ENCODE results near the gene PIAS4. TPM values are rescaled to one million over a fixed set of nuclear protein-coding genes. Genes with fewer than 3 reads are reported as not detected.
A peak's percentile ranks its signal among the peaks of the same experiment; 100 is the strongest.

The PIAS4 gene
- total RNA-seq, 2 experiments from 2014 or later = 22.5 to 24.4 TPM

GRCh38 chr19:3979674-3980352, 27.7 kb upstream of the PIAS4 start:
- H3K4me3 Mint-ChIP-seq = no peak overlapping the region
- CTCF ChIA-PET = interaction anchor here (1.2 kb wide), 1 partner anchor 8 kb away, joined by 3 read pairs; no protein-coding TSS in a partner anchor
- peaks cover 36% of the 10 kb centered on the region for H3K4me1 Mint-ChIP-seq (ENCODE audit: low read depth)
- H3K9me3 Mint-ChIP-seq = no peaks in the 10 kb centered on the region
- no peak for DNase-seq
- no peak overlapping the region for H3K27ac Mint-ChIP-seq
- peaks cover 84% of the 10 kb centered on the region for H3K36me3 Mint-ChIP-seq
- POLR2A ChIA-PET = interaction anchor here (1.8 kb wide), 1 partner anchor 8 kb away, joined by 9 read pairs; the partner anchor contains the start of gene DAPK3
- intact Hi-C loops (cut with micrococcal nuclease) = no loop called here
- H3K27me3 Mint-ChIP-seq = no peaks in the 10 kb centered on the region

GRCh38 chr19:3980353-3981251, 26.9 kb upstream of the PIAS4 start:
- DNase-seq = no peak
- Mint-ChIP-seq H3K36me3 (peaks cover 89% of the 10 kb centered on the region), H3K27ac (no peak overlapping the region), H3K27me3 (no peaks in the 10 kb centered on the region), H3K4me3 (no peak overlapping the region), H3K9me3 (no peaks in the 10 kb centered on the region), H3K4me1 (ENCODE audit: low read depth) (peaks cover 36% of the 10 kb centered on the region)
- ChIA-PET CTCF (no interaction called here), POLR2A (interaction anchor here (0.8 to 1.8 kb wide), 2 partner anchors 9 to 17 kb away, joined by 3 to 9 read pairs; partner anchors contain the start of gene DAPK3)
- intact Hi-C loops (cut with micrococcal nuclease) = no loop called here

DNA sequence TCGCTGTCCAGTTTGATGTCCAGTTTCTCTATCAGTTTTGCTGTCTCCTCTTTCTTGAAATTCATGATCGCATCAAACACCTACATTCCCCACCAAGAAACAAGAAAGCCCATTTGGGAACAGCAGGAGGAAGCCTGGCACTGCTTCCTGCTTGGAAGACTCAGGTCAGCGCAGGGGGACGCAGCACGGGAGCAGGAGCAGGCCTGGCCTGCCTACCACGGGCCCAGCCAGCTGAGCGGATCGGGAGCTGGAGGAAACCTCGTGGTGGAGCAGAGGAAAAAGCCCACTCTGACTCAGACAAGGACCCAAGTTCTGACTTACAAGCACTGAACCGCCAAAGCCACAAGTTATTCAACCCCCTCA, 26.2 kb upstream of the PIAS4 start:
- DNase-seq = no peak
- Mint-ChIP-seq H3K4me1 (ENCODE audit: low read depth) (peaks cover 38% of the 10 kb centered on the region), H3K27me3 (no peaks in the 10 kb centered on the region), H3K36me3 (peaks cover 81% of the 10 kb centered on the region), H3K9me3 (no peaks in the 10 kb centered on the region), H3K27ac (peak overlapping the region; percentile 54), H3K4me3 (no peak overlapping the region)
- POLR2A ChIA-PET = interaction anchor here (0.8 to 5.2 kb wide), 2 partner anchors 10 to 16 kb away, joined by 3 to 51 read pairs; partner anchors contain the start of gene DAPK3
- CTCF ChIA-PET = no interaction called here
- intact Hi-C loops (cut with micrococcal nuclease) = no loop called here

DNA sequence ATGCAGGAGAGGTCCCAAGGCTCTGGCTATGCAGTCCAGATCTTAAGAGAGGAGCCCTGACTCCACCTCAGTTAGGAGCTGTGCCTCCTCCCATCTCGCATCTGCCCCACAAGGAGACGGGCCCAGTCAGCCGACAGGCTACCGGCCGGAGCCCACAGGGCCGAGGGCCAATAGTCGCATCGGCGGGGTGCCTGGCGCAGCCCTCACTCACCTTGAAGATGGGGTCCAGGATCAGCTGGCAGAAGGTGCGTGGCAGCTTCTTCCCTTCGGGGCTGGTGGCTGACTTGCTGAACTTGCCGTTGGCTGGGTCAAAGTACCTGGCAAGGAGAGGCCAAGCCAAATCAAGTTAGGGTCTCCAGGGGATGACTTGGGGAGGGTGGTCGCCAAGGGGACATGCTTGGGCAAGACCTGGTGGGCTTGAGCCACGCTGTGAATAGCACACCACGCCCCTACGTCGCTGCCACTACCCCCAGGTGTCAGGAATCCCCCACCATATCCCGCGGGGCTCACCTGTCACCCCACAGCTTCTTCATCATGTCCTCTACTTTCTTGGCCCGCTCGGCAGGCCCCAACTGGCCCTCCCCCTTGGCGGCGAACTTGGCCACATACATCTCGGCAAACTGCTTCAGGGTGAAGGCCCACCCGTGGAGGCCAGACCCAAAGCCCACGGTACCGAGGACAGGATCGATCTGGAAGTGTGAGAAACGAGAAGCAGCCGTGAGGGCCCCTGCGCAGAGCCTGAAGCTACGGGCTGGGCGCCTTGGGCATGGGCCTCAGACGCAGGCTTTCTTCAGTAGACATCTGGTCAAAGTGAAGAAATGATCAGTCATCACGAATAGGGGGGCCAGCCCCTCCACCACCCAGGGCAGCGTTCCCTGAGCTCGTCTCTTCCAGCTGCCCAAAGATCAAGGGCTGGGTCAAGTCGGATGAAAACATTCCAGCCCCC, 25.5 kb upstream of the PIAS4 start:
- H3K9me3 Mint-ChIP-seq = no peaks in the 10 kb centered on the region
- H3K4me1 Mint-ChIP-seq (ENCODE audit: low read depth) = peaks cover 44% of the 10 kb centered on the region
- H3K4me3 Mint-ChIP-seq = peak overlapping the region; percentile 96
- no peak for DNase-seq
- intact Hi-C loops (cut with micrococcal nuclease) = no loop called here
- peaks cover 75% of the 10 kb centered on the region for H3K36me3 Mint-ChIP-seq
- CTCF ChIA-PET = no interaction called here
- H3K27me3 Mint-ChIP-seq = no peaks in the 10 kb centered on the region
- no peak overlapping the region for H3K27ac Mint-ChIP-seq
- POLR2A ChIA-PET = interaction anchor here (5.2 kb wide), 1 partner anchor 11 kb away, joined by 51 read pairs; the partner anchor contains the start of gene DAPK3

DNA sequence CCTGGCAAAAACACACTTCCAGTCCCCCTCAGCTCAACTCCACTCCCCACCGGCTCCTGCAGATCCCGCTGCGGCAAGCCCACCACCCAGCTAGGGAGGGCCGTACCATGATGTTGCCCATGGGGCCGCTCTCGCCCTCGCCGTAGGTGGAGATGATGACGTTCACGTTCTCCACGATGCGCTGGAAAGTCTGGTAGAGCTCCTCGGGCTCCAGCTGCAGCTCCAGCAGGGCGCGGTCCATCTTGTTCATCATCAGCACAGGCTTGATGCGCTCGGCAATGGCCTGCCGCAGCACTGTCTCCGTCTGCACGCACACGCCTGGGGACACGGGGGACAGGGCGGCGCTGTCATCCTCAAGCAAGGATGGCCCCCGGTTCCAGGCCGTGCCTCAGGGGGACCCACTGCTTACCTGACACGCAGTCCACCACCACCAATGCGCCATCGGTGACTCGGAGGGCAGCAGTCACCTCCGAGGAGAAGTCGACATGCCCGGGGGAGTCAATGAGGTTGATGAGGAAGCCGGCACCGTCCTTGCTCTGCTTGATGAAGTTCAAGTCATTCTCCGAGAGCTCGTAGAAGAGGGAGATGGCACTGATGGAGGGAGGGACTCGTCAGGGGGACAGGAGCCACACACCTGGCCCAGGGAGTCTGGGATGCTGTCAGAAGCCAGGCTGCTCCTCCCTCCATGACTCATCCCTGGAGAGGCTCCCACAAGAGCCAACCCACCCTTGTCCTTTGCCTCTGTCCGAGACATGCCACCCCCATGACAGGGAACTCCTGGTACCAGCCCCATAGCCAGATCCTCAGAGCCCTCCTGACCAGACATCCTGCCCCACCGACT, 24.6 kb upstream of the PIAS4 start:
- Mint-ChIP-seq H3K4me3 (peak overlapping the region; percentile 96), H3K27me3 (no peaks in the 10 kb centered on the region), H3K36me3 (peaks cover 65% of the 10 kb centered on the region), H3K4me1 (ENCODE audit: low read depth) (peaks cover 48% of the 10 kb centered on the region), H3K9me3 (no peaks in the 10 kb centered on the region), H3K27ac (peak overlapping the region; percentile 95)
- no peak for DNase-seq
- ChIA-PET POLR2A (interaction anchor here (5.2 kb wide), 1 partner anchor 11 kb away, joined by 51 read pairs; the partner anchor contains the start of gene DAPK3), CTCF (no interaction called here)
- intact Hi-C loops (cut with micrococcal nuclease) = no loop called here

GRCh38 chr19:3983542-3983914, 24.0 kb upstream of the PIAS4 start:
- Mint-ChIP-seq H3K27me3 (no peaks in the 10 kb centered on the region), H3K27ac (peak overlapping the region; percentile 95), H3K9me3 (no peaks in the 10 kb centered on the region), H3K4me1 (ENCODE audit: low read depth) (peaks cover 44% of the 10 kb centered on the region), H3K4me3 (peak overlapping the region; percentile 96), H3K36me3 (peaks cover 61% of the 10 kb centered on the region)
- no peak for DNase-seq
- ChIA-PET CTCF (interaction anchor here (2.6 kb wide), 1 partner anchor 13 kb away, joined by 26 read pairs; the partner anchor contains the start of gene DAPK3), POLR2A (interaction anchor here (1.3 to 5.2 kb wide), 2 partner anchors 8 to 12 kb away, joined by 4 to 51 read pairs; partner anchors contain the start of gene DAPK3)
- intact Hi-C loops (cut with micrococcal nuclease) = no loop called here

DNA sequence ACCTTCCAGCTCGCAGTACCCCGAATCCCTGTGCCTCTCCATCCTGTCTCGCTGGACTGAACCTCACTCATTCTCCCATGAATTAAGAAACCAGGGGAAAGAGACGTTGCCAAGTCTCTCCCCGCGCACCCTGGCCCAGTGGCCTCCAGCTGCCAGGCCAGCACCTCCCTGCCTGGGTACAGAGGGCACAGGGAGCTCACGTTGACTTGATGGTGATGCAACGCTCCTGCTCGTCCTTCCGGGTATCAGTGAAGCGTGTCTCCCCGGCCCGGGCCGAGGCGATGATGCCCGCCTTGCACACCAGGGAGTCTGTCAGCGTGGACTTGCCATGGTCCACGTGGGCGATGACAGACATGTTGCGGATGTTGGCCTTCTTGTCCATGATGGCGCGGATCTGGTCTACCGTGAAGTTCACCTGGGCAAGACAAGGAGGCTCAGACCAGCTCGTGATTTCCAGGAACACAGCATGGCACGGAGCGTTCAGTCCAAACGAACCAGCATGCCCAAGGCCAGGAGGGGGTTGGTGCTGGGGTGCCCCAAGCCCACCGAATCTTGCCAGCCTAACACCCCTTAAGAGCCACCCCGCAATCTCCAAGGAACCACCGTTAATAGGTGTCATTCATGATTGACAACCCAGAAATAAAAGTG, 23.5 kb upstream of the PIAS4 start:
- DNase-seq = peak; percentile 59
- intact Hi-C loops (cut with micrococcal nuclease) = no loop called here
- H3K36me3 Mint-ChIP-seq = peaks cover 59% of the 10 kb centered on the region
- peak overlapping the region; percentile 95 for H3K27ac Mint-ChIP-seq
- no peaks in the 10 kb centered on the region for H3K9me3 Mint-ChIP-seq
- H3K4me3 Mint-ChIP-seq = peak overlapping the region; percentile 96
- ChIA-PET CTCF (interaction anchor here (1.6 to 2.6 kb wide), 2 partner anchors 14 to 135 kb away, joined by 4 to 26 read pairs; partner anchors contain the start of gene DAPK3), POLR2A (interaction anchor here (1.0 to 5.2 kb wide), 3 partner anchors 9 to 21 kb away, joined by 3 to 51 read pairs (median 4); partner anchors contain the start of gene DAPK3)
- no peaks in the 10 kb centered on the region for H3K27me3 Mint-ChIP-seq
- peaks cover 42% of the 10 kb centered on the region for H3K4me1 Mint-ChIP-seq (ENCODE audit: low read depth)

DNA sequence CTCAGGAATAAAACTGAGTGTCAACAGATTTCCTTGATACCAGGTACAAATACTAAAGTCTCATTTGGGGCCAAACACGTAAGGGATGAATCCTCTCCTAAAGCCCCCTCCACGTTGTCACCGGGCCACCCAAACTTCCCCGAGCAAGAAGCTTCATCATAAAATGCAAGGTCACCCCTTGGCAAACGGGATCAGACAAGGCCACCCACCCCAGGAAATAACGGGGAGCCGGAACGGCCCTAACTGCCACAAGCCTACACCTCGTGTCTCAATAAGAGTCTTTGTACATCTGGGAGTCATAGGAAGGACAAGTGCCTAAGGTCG, 23.0 kb upstream of the PIAS4 start:
- H3K4me3 Mint-ChIP-seq = peak overlapping the region; percentile 96
- ChIA-PET POLR2A (interaction anchor here (0.9 to 5.2 kb wide), 6 partner anchors 8 to 262 kb away, joined by 3 to 51 read pairs (median 6); partner anchors contain the start of genes DAPK3, PIAS4 and YJU2), CTCF (interaction anchor here (1.6 to 2.6 kb wide), 4 partner anchors 14 to 248 kb away, joined by 4 to 26 read pairs (median 6); partner anchors contain the start of genes DAPK3 and PIAS4)
- H3K27ac Mint-ChIP-seq = peak overlapping the region; percentile 95
- H3K9me3 Mint-ChIP-seq = no peaks in the 10 kb centered on the region
- no peaks in the 10 kb centered on the region for H3K27me3 Mint-ChIP-seq
- peaks cover 54% of the 10 kb centered on the region for H3K36me3 Mint-ChIP-seq
- intact Hi-C loops (cut with micrococcal nuclease) = no loop called here
- peaks cover 37% of the 10 kb centered on the region for H3K4me1 Mint-ChIP-seq (ENCODE audit: low read depth)
- no peak for DNase-seq

DNA sequence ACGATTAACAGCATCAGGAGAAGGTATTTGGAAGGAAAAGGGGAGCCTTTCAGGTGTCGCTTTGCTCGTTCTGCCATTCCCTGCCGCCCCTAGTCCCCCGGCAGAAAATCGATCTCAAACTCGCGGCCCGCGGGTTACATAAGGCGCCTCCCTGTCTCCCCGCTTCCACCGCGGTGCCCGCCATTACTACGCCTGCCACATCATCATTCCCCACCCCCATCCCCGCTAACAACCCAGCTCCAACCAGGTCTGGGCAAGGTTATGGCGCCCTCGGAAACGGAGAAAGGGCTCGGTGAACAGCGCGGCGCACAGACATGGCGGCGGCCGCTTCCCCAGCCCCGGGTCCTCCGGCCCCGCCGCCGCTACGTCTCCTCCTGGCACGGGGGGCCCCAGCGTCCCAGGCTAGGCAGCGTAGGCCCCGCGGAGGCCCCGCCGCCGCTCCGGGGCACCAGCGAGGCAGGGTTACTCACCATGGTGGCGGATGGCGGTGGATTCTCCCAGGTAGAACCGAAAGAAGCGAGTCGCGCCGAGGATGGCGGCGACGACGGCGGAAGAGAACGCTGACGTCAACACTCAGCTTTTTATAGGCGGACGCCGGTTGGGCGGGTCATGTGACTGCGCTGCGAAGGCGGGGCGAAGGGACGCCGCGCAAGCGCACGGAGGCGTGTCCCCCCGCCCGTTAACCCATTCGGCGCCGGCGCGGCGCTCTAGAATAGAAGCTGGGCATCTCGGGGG, 22.5 kb upstream of the PIAS4 start, which contains the start of gene EEF2:
Gene EEF2, minus strand, starts transcription at position 556 of the 735 bp plus-strand sequence. Its CDS starts 83 bp downstream, at position 473.
- ChIA-PET POLR2A (interaction anchor here (0.7 to 5.2 kb wide), 14 partner anchors 8 to 415 kb away, joined by 3 to 51 read pairs (median 4); partner anchors contain the start of genes DAPK3, PIAS4, SH3GL1 and YJU2), CTCF (interaction anchor here (0.7 to 2.6 kb wide), 10 partner anchors 10 to 248 kb away, joined by 3 to 26 read pairs (median 4); partner anchors contain the start of genes DAPK3, MRPL54, PIAS4 and ZBTB7A)
- Mint-ChIP-seq H3K9me3 (no peaks in the 10 kb centered on the region), H3K4me1 (ENCODE audit: low read depth) (peaks cover 37% of the 10 kb centered on the region), H3K27ac (peak within 1 kb of the TSS; percentile 95), H3K4me3 (peak within 1 kb of the TSS; percentile 96), H3K36me3 (peaks cover 50% of the 10 kb centered on the region), H3K27me3 (no peaks in the 10 kb centered on the region)
- peak; percentile 90 for DNase-seq
- intact Hi-C loops (cut with micrococcal nuclease) = loop anchor here (1.0 to 5.0 kb wide), 5 partner anchors 14 to 487 kb away; partner anchors contain the start of genes DAPK3, FZR1, HDGFL2 and MAP2K2

All from activated CD4-positive, alpha-beta memory T cell treated with anti-CD3 and anti-CD28 coated beads for 36 hours (primary cell).